ENCODE measurements around the gene ERLEC1.
"Not testable (repeated sequence)": the region's sequence is repeated elsewhere in the genome, so short reads cannot be mapped to it uniquely, and the experiment has no call there.

ERLEC1 gene

GRCh38 chr2:53828331-53828730 lies 41.5 kb downstream of the ERLEC1 start:
- DNase-seq (ENCODE audit: extremely low read depth in 1 of 2, low read depth in 1 of 2): no peak

DNA sequence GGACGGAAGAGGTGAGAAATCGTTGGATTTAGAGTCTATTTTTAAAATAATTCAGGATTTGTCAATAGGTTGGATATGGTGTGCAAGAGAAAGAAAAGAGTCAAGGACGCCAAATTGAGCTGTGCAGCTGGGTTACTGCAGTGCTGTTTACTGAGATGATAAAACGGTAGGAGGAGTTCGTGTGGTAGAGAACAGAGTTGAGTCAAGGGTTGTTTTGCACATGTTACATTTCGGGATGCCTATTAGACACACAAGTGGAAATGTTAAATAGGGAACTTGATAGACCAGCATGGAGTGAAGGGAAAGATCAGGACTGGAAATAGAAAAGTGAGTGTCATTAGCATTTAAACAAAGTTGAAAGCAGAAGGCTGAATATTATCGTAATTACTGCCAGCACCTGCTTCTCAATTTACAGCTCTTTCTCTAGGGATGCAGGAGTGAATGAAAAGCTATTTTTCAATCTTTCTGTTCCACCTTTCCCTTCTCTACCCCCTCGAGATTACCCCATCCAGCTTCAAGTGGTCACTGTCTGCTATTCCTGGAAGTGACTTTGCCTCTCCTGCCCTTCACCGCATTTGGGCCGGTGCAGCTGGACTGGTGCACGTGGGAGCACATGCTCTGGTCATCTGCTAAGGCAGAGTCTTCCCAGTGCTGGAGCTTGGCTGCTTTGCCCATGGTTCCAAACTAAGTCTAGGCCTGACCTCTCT lies 42.6 kb downstream of the ERLEC1 start:
- DNase-seq (ENCODE audit: extremely low read depth in 1 of 2, low read depth in 1 of 2): no peak

- DNase-seq (ENCODE audit: extremely low read depth in 1 of 2, low read depth in 1 of 2): not testable (repeated sequence)
Measured at GRCh38 chr2:53829980-53830290, 43.1 kb downstream of the ERLEC1 start.

DNA sequence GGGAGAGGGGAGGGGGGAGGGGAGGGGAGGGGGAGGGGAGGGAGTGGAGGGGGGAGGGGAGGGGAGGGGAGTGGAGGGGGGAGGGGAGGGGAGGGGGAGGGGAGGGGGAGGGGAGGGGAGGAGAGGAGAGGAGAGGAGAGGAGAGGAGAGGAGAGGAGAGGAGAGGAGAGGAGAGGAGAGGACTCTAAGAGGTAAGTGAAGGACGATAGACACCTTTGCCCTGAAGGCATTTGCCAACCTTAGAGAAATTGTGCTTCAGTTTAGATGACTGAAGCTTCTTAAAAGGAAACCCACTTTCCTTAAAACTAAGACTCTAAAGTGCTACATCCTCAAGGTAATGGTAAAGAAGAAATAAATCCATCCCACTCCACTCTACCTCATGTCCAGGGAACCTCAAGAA lies 53.7 kb downstream of the ERLEC1 start:
- DNase-seq (ENCODE audit: extremely low read depth in 1 of 2, low read depth in 1 of 2): no peak

- not testable (repeated sequence) for DNase-seq (ENCODE audit: extremely low read depth in 1 of 2, low read depth in 1 of 2)
Measured at GRCh38 chr2:53841651-53842050, 54.8 kb downstream of the ERLEC1 start.

DNA sequence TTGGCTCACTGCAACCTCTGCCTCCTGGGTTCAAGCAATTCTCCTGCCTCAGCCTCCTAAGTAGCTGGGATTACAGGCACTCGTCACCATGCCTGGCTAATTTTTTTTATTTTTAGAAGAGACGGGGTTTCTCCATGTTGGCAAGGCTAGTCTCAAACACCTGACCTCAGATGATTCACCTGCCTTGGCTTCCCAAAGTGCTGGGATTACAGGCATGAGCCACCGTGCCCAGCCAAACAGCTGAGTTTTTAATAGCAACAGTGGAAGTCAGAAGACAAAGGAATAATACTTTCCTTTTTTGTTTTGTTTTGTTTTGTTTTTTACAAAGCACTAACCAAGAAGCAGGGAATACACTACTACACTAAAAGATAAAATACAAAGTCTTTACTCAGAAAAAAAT lies 56.0 kb downstream of the ERLEC1 start:
- DNase-seq (ENCODE audit: extremely low read depth in 1 of 2, low read depth in 1 of 2): no peak

- no peak for DNase-seq (ENCODE audit: extremely low read depth in 1 of 2, low read depth in 1 of 2)
Measured at GRCh38 chr2:53843595-53843994, 56.8 kb downstream of the ERLEC1 start.

DNA sequence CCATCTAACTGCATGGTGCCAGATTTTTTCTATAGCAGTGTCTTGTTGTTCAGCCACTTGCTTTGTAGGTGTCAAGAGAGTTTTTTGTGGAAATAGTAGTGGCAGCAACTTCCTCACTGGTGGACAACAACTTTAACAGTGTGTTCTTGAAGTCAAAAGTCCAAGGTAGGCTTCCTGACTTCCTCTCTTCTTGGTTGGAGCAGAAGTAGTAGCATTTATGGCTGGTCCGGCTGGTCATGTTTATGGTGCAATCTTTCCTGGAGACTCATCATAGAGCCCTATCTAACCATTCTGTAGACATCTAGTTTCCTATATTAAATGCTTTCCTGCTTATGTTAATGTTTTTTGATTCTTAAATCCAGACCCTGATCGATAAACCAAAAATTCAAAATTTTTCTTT lies 61.2 kb downstream of the ERLEC1 start:
- no peak for DNase-seq (ENCODE audit: extremely low read depth in 1 of 2, low read depth in 1 of 2)

DNA sequence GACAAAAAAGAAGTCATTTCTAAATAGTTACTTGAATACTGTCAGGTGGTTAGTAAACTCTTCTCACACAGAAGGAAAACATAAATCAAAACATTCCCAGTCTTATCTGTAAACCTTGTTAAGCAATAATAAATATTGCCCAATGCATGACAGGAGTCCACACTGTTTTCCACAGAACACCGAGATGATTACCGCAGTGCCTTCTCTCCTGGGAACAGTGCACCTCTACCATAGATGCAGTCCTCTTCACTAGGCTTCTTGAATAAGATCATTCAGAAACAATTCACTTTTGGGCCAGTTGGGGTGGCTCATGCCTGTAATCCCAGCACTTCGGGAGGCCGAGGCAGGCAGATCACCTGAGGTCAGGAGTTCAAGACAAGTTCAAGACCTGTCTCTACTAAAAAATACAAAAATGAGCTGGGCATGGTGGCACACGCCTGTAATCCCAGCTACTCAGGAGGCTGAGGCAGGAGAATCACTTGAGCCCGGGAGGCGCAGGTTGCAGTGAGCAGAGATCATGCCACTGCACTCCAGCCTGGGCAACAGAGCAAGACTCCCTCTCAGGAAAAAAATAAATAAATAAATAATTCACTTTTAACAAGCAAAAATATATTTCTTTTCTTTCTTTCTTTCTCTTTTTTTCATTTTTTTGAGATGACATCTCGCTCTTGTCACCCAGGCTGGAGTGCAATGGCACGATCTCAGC lies 64.4 kb downstream of the ERLEC1 start:
- not testable (repeated sequence) for DNase-seq (ENCODE audit: extremely low read depth in 1 of 2, low read depth in 1 of 2)

- no peak for DNase-seq (ENCODE audit: extremely low read depth in 1 of 2, low read depth in 1 of 2)
Measured at GRCh38 chr2:53852532-53852931, 65.7 kb downstream of the ERLEC1 start.

DNA sequence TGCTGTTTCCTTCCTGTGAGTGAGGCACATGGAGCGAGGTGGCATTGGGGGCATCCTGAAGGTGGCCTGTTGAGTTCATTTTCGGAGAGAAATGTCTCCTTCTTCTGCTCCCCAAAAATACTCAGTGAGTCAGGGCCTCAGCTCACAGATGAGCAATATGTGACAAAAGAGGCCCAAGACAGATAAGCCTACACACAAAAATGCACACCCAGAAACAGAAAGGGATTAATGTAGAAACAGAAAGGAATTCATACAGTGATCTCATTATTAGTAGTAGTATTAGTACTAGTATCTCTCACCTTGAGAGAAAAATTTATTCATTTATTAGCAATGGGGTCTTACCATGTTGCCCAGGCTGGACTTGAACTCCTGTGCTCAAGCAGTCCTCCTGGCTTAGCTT lies 67.8 kb downstream of the ERLEC1 start:
- no peak for DNase-seq (ENCODE audit: extremely low read depth in 1 of 2, low read depth in 1 of 2)

DNA sequence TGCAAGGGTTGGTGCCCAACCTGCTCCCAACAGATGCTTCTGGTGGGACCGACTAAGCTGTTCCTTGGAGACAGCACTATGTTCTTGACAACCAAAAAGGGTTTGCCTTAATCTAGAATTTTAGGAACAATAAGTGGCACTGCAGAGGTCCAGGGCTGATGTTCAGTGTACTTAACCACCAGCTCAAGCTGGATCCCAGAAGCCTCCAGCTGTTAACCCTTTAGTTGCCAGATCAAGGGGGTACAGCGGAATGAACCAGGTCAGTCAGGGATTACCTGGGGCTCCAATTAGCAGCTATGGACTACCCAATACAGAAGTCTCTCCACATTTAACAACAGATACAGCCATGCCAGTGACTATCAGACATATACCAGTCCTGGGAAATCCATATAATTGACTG lies 69.4 kb downstream of the ERLEC1 start:
- DNase-seq (ENCODE audit: extremely low read depth in 1 of 2, low read depth in 1 of 2): no peak

DNA sequence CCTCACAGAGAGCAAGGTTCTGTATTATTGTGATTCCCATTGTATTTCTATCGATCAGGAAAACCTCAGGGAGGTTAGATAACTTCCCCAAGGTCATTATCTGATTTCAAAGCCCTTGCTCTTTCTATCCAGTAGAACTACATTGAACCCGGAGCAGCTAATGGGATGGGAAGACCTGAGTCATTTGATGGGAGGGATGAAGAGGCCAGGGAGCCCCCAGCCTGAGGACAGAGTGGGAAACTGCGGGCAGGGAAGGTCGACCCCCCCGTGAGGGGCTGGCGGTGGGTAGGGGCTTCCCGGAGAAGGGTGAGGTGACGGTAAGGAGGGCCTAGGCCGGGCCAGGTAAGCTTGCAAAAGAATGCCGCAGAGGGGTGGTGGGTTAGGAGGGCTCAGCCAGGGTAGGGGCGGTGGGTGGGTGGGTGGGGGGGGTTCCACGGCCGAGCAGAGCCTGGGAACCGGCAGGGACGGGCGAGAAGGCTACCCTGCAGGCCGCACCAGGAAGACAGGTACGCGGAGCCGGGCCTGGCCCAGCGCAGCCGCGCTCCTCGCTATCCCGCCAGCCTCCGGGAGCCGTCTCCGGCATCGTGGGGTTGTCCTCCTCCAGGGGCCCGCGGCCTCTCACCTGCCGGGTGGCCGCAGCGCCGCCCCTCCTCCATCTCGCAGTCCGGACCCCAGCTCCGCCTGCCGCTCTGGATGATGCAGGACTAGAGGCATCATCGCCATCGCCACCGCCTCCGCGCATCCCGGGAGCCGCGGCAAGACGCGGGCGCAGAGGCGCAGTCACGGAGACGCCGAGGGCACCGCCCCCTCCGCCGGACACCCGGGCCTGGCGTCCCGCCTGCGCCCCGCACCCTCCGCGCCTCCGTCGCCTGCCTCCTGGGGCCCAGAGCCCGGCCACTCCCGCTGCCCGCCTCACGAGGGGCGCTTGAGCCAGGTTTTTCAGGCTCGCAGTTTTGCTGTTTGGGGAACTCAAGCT lies 72.7 kb downstream of the ERLEC1 start, which contains the start of gene GPR75:
TSS of gene GPR75 (minus strand) at position 762 of the 976 bp plus-strand sequence. CDS start 5,211 bp downstream, outside the sequence.
- no peak for DNase-seq (ENCODE audit: extremely low read depth in 1 of 2, low read depth in 1 of 2)

DNA sequence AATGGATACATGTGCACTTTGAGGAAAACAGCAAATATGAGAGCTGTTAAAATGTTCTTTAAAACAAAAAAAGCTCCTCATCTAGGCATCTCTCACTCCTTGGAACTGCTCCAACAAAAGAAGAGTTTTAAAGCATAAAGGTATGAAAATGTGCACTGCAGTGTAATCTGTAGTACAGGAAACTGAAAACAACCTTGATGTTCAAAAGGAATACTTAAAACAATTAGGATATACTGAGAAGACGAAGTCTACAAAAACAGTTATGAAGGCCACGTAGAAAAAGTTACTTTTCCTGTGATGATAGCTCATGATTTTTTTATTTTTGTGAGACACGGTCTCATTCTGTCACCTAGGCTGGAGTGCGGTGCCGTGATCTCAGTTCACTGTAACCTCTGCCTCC lies 75.0 kb downstream of the ERLEC1 start:
- no peak for DNase-seq (ENCODE audit: extremely low read depth in 1 of 2, low read depth in 1 of 2)

- DNase-seq (ENCODE audit: extremely low read depth in 1 of 2, low read depth in 1 of 2): no peak
Measured at GRCh38 chr2:53863538-53864227, 76.8 kb downstream of the ERLEC1 start.

- no peak for DNase-seq (ENCODE audit: extremely low read depth in 1 of 2, low read depth in 1 of 2)
Measured at GRCh38 chr2:53865264-53865663, 78.4 kb downstream of the ERLEC1 start.

DNA sequence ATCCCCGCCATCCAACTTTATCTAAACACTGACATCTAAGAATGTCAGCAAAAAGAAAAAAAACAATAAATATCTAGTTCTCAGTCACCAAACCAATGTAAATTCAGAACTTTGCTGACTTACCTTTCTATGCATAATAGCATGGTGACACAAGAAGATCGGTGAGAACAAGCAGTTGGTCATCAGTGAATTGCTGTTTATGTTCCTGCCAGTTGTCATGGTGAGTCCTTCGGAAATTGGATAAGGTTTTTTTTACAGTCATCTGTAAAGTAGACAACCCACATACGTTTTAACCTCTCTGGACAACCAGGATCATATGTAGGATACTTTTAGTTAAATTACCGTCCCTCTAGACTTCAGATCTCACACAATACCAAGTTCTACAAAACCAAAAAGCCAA lies 79.1 kb downstream of the ERLEC1 start:
- no peak for DNase-seq (ENCODE audit: extremely low read depth in 1 of 2, low read depth in 1 of 2)

DNA sequence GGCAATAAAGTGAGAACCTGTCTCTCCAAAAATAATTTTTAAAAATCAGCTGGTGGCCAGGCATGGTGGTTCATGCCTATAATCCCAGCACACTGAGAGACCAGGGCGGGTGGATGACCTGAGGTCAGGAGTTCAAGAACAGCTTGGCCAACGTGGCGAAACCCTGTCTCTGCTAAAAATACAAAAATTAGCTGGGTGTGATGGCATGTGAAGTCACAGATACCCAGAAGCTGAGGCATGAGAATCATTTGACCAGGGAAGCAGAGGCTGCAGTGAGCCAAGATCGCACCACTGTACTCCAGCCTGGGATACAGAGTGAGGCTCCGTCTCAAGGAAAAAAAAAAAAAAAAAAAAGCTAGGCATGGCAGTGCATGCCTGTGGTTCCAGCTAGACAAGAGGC lies 80.3 kb downstream of the ERLEC1 start:
- DNase-seq (ENCODE audit: extremely low read depth in 1 of 2, low read depth in 1 of 2): no peak

- DNase-seq (ENCODE audit: extremely low read depth in 1 of 2, low read depth in 1 of 2): no peak
Measured at GRCh38 chr2:53867773-53868172, 80.9 kb downstream of the ERLEC1 start.

Measured in stimulated activated CD8-positive, alpha-beta memory T cell treated with anti-CD3 and anti-CD28 coated beads, Interleukin-7, amount 100 ng/mL, for 48 hours (primary cell).